HG03571 (cell line): ENCODE measurements around the gene ZNF765.
"Not testable (repeated sequence)": the region's sequence is repeated elsewhere in the genome, so short reads cannot be mapped to it uniquely, and the experiment has no call there.

Source experiments
- ATAC-seq: cut with Tn5 transposase; IDR thresholded peaks from one replicate; pipeline ENCODE4 v1.9.1; 2021; ENCODE audit not compliant: unreplicated experiment

ZNF765 gene

DNA sequence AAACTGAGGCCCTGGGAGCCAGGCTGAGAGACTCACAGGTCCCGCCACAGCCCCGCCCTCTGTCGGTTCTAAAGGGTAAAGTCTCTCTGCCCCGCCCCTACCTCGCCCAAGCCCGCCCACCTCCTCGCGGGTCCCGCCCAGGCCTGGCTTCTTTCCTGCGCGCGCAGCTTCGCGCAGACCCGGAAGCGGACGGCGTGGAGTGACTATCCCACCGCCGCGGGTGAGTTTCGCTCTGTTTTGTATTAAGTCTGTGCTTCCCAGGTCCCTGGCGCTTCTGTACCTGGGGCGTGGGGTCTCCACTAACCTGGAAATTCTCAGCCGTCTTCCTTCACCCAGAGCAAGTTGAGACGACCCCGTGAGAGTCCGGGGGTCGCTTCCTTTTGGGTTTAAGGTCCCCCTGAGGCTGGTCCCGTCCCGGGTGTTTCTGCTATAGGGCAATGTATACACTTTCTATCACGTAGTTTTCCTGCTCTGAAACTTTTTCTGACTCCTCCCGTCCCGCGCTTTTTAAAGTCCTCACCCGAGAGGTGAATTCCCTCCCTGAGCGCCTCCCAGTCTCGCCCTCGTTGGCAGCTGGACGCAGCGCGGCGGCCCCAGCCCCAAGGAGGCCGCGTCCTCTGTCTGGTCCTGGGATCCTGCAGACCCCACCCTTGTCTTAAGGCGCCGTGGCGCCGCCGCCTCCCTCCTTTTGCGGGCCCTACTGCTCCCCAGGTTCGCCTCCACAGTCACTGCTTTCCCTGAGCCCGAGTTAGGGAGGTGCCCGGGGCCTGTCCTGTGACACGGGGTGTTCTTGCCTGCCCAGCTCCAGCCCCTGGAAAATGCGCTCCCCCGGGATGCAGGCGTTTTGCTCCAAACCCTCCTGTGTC, at the start of gene ZNF765:
TSS of gene ZNF765 (plus strand) at position 176 of the 866 bp plus-strand sequence. CDS start 2,867 bp downstream, outside the sequence.
- peak; percentile 93 for ATAC-seq

DNA sequence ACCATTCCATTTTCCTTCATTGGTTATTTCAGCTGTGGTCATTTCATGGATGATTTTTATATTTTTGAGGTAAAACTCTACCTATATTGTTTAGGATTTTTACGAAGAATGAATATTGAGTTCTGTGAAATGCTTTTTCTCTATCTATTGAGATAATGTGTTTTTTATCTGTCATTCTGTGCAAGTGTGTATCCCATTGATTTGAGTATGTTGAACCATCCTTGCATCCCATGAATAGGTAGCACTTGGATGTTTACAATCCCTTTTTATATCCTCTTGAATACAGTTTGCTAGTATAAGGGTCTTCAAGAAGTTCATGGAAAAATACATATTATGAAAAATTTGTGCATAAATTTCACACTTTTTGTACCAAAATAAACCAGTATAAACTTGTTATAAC, 39.2 kb upstream of the ZNF765 start:
- ATAC-seq: no peak

DNA sequence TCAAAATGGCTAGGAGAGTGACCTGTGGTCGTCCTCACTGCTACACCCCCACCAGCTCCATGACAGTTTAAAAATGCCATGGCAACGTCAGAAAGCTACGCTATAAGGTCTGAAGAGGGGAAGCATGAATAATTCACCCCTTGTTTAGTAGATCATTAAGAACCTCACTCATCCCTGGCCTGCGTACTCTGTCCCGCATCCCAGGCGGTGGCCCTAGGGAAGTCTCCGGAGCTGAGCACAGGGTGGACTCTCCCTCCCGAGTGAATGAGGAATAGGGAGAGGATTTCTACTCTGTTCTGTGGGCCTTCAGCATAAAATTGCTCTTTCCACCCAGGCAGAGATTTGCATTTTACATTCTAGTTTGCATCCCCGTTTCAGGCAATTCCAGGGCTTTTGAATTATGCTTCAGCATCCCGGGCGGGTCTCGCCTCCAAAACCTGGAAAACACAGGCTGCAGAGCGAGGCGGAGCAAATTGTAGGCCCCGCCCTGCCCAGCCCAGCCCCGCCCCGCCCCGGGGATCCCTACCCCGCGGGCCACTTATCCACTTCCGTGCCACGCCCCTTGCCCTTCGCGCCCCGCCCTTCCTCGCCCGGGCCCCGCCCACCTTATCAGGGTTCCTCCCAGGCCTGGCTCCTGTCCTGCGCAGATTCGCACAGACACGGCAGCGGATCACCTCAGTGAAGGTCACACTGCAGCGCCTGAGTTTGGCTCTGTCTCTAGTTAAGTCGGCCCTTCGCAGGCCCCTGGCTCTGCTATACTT, 36.9 kb upstream of the ZNF765 start:
- no peak for ATAC-seq

DNA sequence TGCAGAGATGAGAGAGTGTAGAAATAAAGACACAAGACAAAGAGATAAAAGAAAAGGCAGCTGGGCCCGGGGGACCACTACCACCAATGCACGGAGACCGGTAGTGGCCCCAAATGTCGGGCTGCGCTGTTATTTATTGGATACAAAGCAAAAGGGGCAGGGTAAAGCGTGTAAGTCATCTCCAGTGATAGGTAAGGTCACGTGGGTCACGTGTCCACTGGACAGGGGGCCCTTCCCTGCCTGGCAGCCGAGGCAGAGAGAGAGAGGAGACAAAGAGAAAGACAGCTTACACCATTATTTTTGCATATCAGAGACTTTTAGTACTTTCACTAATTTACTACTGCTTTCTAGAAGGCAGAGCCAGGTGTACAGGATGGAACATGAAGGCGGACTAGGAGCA, 34.9 kb upstream of the ZNF765 start:
- ATAC-seq: not testable (repeated sequence)

DNA sequence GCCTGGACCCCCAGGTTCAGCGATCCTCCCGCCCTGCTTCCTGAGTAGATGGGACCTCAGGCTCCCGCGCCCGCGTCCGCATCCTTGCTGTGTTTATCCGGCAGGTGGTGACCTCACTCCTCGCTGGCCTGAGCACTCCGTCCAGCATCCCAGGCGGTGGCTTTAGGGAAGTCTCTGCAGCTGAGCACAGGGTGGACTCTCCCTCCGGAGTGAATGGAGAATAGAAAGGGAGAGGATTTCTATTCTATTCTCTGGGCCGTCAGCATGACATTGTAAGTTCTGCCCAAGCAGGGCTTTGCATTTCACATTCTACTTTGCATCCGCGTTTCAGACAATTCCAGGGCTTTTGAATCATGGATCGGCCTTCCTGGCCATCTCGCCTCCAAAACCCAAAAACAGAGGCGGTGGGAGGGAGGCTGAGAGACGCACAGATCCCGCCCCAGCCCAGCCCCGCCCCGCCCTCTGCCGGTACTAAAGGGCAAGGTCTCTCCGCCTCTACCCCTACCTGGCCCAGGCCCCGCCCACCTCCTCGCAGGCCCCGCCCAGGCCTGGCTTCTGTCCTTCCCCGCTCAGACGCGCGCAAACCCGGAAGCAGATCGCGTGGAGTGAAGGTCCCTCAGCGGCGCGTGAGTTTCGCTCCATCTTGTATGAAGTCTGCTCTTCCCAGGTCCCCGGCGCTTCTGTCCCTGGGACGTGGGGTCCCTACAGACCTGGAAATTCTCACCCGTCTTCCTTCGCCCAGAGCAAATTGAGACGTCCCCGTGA, 29.6 kb upstream of the ZNF765 start, which contains the start of gene ZNF525:
TSS of gene ZNF525 (plus strand) at position 572 of the 765 bp plus-strand sequence. CDS start 6,577 bp downstream, outside the sequence.
- ATAC-seq: peak; percentile 94

DNA sequence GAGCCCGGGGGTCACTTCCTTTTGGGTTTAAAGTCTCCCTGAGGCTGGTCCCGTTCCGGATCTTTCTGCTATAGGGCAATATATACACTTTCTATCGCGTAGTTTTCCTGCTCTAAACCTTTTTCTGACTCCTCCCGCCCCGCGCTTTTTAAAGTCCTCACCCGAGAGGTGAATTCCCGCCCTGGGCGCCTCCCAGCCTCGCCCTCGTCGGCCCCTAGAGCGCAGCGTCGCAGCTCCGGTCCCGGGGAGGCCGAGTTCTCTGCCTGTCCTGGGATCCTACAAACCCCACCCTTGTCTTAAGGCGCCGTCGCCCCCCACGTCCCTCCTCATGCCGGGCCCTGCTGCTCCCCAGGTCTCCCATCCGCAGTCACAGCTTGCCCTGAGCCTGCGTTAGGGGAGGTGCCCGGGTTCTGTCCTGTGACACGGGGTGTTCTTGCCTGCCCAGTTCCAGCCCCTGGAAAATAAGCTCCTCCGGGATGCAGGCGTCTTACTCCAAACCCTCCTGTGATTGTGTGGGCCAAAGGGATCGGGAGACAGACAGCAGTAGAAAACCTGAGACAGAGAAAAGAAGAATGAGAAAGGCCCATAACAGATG, 29.0 kb upstream of the ZNF765 start:
- peak; percentile 43 for ATAC-seq

DNA sequence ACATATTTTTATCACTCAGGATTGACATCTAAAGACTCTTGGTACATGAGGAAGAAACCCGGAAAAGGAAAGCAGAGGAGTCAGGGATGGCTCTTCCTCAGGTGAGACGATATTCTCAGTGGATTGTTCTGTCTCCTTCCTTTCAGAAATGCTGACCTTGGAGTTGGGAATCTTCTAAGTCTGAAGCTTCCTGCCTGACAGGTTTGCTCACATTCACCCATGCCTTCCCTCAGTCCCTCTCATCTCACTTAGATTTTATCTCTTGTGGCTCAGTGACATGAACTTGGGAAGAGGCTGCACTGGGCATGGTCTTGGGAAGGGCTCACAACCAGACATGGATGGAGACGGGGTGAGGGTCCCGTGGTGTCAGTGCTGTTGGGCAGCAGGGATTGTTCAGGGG, 22.8 kb upstream of the ZNF765 start:
- no peak for ATAC-seq

DNA sequence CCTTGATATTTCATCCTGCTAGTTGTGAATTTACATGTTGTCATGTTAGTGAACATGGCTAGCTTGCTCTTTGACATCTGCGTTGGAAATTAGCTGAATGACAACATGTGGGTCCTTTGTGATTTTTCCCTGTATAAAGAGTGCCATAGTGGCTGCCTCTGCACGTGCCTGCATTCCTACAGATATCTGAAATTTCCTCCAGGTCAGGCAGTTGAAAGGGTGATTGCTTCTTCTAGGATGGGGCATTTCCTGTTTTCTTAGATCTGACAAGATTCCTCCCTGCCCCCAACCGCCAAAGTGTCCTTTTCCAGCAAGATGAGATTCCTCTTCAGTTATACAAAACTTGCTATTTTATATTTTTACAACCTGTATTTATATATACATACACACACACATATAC, 20.7 kb upstream of the ZNF765 start:
- no peak for ATAC-seq

DNA sequence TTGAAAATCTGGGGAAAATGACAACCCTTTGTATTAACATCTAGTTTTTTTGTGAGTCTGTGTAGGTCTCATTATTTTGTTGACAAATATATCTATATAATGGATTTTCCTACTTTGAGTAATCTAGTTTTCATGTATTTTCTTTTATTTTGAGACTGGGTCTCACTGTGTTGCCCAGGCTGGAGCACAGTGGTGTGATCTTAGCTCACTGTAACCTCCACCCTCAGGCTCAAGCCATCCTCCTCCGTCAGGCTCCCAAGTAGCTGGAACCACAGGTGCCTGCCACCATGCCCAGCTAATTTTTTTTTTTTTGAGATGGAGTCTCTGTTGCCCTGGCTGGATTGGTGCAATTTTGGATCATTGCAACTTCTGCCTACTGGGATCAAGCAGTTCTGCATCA, 20.2 kb upstream of the ZNF765 start:
- ATAC-seq: no peak

DNA sequence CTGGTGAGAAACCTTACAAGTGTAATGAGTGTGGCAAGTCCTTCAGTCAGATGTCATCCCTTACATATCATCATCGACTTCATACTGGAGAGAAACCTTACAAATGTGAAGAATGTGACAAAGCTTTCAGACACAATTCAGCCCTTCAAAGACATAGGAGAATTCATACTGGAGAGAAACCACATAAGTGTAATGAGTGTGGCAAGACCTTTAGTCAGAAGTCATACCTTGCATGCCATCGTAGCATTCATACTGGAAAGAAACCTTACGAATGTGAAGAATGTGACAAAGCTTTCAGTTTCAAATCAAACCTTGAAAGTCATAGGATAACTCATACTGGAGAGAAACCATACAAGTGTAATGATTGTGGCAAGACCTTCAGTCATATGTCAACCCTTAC, 13.6 kb upstream of the ZNF765 start:
- ATAC-seq: no peak

DNA sequence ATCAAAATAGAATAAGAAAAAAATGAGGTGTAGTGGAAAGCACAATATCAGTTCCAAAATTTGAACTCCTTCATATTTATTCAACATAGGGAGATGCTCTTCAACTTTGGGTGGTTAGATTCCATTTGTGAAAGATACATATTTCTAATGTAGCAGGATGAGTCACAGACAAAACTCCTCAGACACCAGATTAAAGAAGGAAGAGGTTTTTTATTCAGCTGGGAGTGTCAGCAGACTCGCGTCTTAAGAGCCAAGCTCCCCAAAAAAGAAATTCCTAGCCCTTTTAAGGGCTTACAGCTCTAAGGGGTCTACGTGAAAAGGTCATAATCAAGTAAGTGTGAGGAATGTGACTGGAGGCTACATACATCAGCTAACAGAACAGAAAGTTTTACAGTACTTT, 6.8 kb upstream of the ZNF765 start:
- ATAC-seq: no peak

DNA sequence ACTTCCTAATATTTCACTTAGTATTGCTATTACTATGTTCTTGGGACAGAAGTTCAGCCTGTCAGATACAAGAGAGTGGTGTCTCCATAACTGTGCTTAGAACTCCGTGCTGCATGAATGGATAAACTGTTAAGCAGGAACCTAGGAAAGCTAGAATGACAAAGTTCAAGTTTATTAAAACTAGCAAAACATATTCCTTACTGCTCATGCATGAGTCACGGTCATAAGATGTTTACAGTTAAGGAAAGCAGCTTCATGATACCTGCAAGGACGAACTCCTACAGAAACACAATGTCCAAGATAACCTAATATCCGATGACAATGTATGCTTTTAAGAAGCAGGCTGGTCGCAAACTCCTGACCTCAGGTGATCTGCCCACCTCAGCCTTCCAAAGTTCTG, 6.0 kb upstream of the ZNF765 start:
- no peak for ATAC-seq

DNA sequence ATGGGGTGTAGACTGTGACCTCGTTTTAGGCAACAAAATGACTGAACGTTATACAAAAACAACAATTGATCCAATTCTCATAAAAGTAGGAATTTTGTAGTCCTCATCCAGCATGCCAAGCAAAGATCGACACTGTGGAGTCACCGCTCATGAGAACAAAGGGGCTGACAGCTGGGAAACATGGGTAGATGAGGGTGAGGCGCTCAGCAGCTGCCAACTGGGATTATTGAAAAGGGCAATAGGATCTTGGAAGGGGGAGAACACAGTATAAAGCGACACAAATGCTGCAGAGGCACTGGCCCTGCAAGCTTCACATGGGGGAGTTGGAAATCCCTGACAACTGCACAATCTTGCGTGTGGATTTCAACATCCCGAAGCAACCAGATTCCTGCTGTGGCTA, 5.4 kb upstream of the ZNF765 start:
- no peak for ATAC-seq

DNA sequence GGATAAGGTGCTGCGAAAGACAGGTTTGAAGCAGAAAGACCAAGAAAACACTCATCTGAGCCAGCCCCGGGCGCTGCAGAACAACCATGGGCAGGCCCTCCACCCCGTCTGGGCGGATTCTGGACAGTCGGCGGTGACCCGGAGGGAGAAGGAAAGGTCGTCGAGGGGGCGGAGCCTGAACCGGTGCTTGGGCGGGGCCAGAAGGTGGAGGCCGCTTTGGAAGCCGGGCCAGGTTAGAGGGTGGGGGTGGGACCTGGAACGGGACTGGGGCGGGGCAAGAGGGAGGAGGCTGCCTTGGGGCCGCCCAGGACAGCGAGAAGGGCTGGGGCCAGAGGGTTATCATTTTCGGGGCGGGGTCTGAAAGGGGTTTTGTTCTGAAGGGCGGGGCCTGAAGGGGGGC, 5.0 kb upstream of the ZNF765 start:
- no peak for ATAC-seq

DNA sequence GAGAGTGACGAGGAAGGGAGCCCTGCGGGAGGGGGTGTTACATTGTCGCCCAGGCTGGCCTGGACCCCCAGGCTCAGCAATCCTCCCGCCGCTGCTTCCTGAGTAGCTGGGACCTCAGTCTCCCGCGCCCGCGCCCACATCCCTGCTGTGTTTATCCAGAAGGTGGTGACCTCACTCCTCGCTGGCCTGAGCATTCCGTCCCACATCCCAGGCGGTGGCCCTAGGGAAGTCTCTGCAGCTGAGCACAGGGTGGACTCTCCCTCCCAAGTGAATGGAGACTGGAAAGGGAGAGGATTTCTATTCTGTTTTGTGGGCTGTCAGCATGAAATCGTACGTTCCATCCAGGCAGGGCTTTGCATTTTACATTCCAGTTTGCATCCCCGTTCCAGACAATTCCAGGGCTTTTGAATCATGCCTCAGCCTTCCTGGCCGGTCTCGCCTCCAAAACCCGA, 401 bp upstream of the ZNF765 start:
- ATAC-seq: no peak

DNA sequence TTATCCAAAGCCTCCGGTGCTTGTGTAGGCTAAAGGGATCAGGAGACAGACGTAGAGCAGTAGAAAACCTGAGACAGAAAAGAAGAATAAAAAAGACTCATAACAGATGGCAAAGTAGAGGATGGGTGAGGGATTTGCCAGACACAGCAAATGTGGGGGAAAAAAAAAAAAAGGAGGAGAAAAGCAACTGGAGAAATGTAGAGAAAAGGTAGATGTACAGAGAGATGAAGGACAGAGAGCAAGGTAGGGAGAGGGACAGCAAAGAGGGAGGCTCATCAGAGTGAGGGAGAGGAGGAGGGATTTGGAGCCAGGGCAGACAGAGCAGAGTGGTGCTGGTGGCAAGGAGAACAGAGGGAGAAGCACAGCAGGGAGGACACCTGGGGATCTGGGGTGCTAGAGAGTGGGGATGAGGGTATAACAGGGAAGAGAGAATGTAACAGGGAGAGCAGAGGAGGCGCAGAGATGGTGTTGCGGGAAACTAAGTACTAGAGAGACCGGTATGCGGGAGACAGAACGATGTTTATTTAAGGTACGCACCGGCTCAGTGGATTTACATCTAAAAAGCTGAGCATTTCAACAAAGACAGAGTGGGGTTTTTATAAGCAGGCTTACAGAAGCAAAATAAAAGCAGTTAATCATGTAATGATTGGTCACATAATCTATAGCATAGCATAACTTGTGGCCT, 1.0 kb downstream of the ZNF765 start:
- not testable (repeated sequence) for ATAC-seq

DNA sequence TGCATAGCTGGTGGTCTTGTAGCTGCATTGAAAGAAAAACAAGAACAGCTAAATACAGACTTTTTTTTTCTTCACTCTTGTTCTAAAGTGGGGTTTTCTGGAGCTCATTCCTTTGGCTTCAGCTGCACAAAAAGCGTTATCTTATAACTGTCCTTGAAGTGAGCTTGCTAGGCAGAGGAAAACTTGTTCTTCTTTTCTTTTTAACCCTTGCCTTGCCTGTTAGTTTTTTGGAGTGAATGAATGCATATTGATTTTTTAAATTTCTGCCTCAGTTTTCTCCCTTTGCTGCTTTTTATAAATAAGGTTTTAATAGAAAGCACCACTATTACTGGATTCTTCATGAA, 1.5 kb downstream of the ZNF765 start:
- ATAC-seq: no peak

DNA sequence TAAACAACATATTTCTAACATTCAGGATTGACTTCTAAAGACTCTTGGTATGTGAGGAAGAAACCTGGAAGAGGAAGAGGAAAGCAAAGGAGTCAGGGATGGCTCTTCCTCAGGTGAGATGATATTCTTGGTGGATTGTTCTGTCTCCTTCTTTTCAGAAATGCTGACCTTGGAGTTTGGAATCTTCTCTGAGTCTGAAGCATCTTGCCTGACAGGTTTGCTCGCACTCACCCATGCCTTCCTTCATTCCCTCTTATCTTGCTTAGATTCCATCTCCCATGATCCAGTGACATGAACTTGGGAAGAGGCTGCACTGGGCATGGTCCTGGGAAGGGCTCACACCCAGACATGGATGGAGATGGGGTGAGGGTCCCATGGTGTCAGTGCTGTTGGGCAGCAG, 3.0 kb downstream of the ZNF765 start:
- not testable (repeated sequence) for ATAC-seq

DNA sequence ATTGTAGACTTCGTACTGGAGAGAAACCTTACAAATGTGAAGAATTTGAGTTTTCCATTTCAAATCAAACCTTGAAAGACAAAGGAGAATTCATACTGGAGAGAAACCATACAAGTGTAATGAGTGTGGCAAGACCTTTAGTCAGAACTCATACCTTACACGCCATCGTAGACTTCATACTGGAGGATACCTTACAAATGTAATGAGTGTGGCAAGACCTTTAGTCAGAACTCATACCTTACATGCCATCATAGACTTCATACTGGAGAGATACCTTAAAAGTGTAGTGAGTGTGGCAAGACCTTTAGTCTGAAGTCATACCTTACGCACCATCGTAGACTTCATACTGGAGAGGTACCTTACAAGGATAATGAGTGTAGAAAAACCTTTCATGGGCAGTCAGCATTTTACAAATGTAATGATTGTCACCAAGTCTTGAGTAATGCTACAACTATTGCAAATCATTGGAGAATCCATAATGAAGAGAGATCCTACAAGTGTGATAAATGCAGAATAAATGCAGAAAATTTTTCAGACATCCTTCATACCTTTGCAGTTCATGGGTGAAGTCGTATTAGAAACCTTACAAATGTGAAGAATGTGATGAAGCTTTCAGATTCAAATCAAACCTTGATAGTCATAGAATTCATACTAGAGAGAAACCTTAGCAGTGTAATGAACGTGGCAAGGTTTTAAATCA, 14.7 kb downstream of the ZNF765 start:
- ATAC-seq: no peak
